ENCODE data around the gene PWWP2B. TPM values are rescaled to one million over a fixed set of nuclear protein-coding genes. Genes with fewer than 3 reads are reported as not detected.

PWWP2B gene
- total RNA-seq, 1 donor from 2014 or later = 24.2 TPM

- peaks cover 6% of the 10 kb centered on the region for H3K9me3 Mint-ChIP-seq
- H3K27ac Mint-ChIP-seq = no peak overlapping the region
- no peak for TF ChIP-seq CTCF (IDR thresholded peaks at IDR 0.05; ENCODE audit: unreplicated experiment)
- peaks cover 4% of the 10 kb centered on the region for H3K4me1 Mint-ChIP-seq
- no peaks in the 10 kb centered on the region for H3K27me3 Mint-ChIP-seq (ENCODE audit: low read depth)
- DNase-seq (ENCODE audit: low spot score in 2 of 2, unreplicated experiment in 2 of 2) = peak in 1 of 2 experiments; percentile 14
- peaks cover 18% of the 10 kb centered on the region for H3K36me3 Mint-ChIP-seq
- H3K4me3 Mint-ChIP-seq = no peak overlapping the region
Measured at GRCh38 chr10:132373241-132373955, 23.6 kb upstream of the PWWP2B start.

DNA sequence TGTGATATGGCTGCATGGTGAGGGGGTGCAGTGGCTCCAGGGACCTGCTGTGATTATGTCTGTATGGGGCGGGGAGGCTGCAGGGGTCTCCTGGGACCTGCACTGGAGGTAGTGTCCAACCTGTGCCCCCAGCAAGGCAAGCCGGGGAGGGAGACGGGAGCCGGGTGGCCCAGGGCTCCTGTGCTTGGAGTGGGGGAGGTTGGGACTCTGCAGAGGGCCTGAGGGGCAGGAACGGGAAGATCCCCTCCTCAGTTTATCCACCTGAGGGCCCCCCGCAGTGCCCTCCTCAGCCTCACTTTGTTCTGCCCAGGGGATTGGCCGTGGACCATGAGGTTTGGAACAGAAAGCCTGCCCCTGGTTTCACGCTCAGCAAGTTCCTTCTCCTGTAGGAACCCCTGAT lies 22.8 kb upstream of the PWWP2B start:
- Mint-ChIP-seq H3K9me3 (peaks cover under 1% of the 10 kb centered on the region), H3K36me3 (peaks cover 11% of the 10 kb centered on the region), H3K27me3 (ENCODE audit: low read depth) (no peaks in the 10 kb centered on the region), H3K4me3 (no peak overlapping the region), H3K27ac (no peak overlapping the region), H3K4me1 (peaks cover 4% of the 10 kb centered on the region)
- peak in 1 of 2 experiments; percentile 8 for DNase-seq (ENCODE audit: low spot score in 2 of 2, unreplicated experiment in 2 of 2)
- TF ChIP-seq CTCF (IDR thresholded peaks at IDR 0.05; ENCODE audit: unreplicated experiment) = no peak

- Mint-ChIP-seq H3K27ac (no peak overlapping the region), H3K36me3 (peaks cover 13% of the 10 kb centered on the region), H3K4me1 (peaks cover 4% of the 10 kb centered on the region), H3K27me3 (ENCODE audit: low read depth) (no peaks in the 10 kb centered on the region), H3K4me3 (no peak overlapping the region), H3K9me3 (peaks cover 3% of the 10 kb centered on the region)
- peak in 1 of 2 experiments; percentile 8 for DNase-seq (ENCODE audit: low spot score in 2 of 2, unreplicated experiment in 2 of 2)
- TF ChIP-seq CTCF (IDR thresholded peaks at IDR 0.05; ENCODE audit: unreplicated experiment) = no peak
Measured at GRCh38 chr10:132374612-132375011, 22.4 kb upstream of the PWWP2B start.

DNA sequence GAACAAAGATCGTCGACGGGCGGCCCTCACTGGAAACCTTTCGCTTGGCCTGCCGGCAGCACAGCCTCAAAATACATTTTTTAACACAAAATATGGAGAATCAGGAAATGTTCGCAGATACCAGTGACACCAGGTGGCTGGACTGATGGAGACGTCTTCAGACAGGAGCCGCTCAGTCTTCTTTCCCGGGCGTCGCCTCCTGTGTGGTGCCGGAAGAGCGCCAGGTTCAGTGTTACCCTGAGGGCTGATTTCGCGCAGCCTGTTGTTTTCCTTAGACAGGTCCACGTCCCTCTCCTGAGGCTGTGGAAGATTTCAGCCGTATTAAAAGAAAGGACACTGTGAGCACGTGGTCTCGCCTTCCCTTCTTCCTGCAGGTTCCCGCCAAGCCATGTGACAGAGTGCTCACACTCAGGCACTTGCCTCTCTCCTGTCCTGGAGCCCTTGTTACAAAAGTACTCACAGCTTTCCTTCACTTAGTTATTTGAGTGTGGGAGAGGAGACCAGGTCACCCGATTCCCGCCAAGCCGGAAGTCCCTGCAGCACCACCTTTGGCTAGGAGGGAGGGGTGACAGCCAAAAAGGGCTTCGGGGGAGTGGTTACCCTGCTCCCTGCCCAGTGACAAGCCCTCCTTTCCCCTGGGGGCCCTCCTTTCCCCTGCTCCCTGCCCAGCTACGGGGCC lies 21.7 kb upstream of the PWWP2B start:
- TF ChIP-seq CTCF (IDR thresholded peaks at IDR 0.05; ENCODE audit: unreplicated experiment) = no peak
- Mint-ChIP-seq H3K4me3 (no peak overlapping the region), H3K36me3 (peaks cover 13% of the 10 kb centered on the region), H3K27ac (no peak overlapping the region), H3K9me3 (peaks cover 3% of the 10 kb centered on the region), H3K4me1 (peaks cover 4% of the 10 kb centered on the region), H3K27me3 (ENCODE audit: low read depth) (no peaks in the 10 kb centered on the region)
- peak in 1 of 2 experiments; percentile 16 for DNase-seq (ENCODE audit: low spot score in 2 of 2, unreplicated experiment in 2 of 2)

DNA sequence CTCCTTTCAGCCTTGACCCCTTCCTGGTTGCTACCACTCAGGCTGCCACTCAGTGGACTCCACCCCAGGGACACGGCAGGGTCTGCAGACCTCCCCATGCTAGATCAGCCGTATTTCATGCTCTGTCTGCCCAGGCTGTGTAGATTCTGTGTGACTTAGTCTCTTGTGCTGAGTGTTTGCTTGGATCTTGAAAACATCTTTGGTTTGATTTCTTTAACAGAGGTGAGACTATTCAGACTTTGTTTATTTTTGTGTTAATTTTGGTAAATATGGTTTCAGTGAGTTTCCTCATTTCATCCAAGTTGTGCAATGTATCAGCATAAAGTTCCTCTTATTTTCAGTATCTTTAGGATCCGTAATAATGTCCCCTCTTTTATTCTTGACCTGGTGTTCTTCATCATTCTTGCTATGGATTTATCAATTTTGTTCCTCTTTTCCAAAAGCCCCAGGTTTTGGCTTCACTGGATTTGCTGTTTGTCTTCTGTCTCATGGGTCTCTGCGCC lies 21.2 kb upstream of the PWWP2B start:
- peaks cover 3% of the 10 kb centered on the region for H3K9me3 Mint-ChIP-seq
- TF ChIP-seq CTCF (IDR thresholded peaks at IDR 0.05; ENCODE audit: unreplicated experiment) = no peak
- H3K27ac Mint-ChIP-seq = no peak overlapping the region
- H3K4me3 Mint-ChIP-seq = no peak overlapping the region
- no peak for DNase-seq (ENCODE audit: low spot score in 2 of 2, unreplicated experiment in 2 of 2)
- peaks cover 13% of the 10 kb centered on the region for H3K36me3 Mint-ChIP-seq
- H3K27me3 Mint-ChIP-seq (ENCODE audit: low read depth) = no peaks in the 10 kb centered on the region
- peaks cover 4% of the 10 kb centered on the region for H3K4me1 Mint-ChIP-seq
